Breast epithelium (tissue), 3 donors: Measurements from ENCODE around the gene CCDC187.

ENCODE experiments used
- CTCF ChIP-seq, 3 donors: fragments of 450-650 bp; IDR thresholded peaks; one replicate each; pipeline ENCODE4 v1.5.1; 2016 to 2017; ENCODE audit warnings: antibody characterized with exemption in 3 of 3, mild to moderate bottlenecking in 3 of 3, moderate library complexity in 3 of 3
- POLR2A ChIP-seq: fragments of 450-650 bp; IDR thresholded peaks from one replicate; pipeline ENCODE4 v1.6.1; 2016; ENCODE audit warnings: antibody characterized with exemption, mild to moderate bottlenecking, moderate library complexity
- POLR2AphosphoS5 ChIP-seq, 3 donors: sonication (generic); formaldehyde crosslinking; IDR thresholded peaks; one replicate each; pipeline ENCODE4 v1.6.1; 2017; ENCODE audit warnings: antibody characterized with exemption in 3 of 3

DNA sequence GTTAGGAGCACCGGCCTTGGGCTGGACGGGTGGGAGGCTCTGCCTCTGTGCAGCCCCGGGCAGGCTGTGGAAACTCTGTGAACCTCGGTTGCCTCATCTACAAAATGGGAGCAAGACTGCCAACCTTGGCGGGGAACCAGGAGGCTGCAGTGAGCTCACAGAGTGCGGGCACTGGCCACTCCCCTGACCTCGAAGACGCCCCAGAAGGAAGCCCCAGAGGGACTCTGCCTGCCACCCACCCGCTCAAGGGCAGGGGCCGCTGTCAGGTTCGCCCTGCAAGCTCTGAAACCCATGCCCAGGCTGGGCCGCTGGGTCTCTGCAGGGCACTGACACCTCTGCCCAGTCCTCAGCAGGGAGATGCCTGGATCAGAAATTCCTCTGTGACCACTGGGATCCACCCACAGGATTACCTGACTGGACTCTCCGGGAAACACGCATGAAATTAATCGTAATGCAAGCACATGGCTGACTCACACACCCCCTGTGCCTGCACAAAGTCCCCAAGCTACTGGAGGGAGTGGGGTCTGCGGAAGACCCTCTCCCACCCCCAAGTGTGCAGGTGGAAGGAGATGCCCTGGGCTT, 7.4 kb downstream of the CCDC187 start:
- TF ChIP-seq CTCF (IDR thresholded peaks at IDR 0.05) (no peak), POLR2A (no peak), POLR2AphosphoS5 (IDR thresholded peaks at IDR 0.05) (no peak)
